ENCODE measurements around the gene THAP2. TPM values are rescaled to one million over a fixed set of nuclear protein-coding genes. Genes with fewer than 3 reads are reported as not detected.

Gene THAP2
- total RNA-seq, 3 donors from 2014 or later (not counting 1 experiment from before 2014, with no cell fraction given), result 17.2 to 34.2 (median 31.1) TPM

- H3K36me3 Mint-ChIP-seq, result peaks cover 5% of the 10 kb centered on the region
- DNase-seq, result no peak
- no peaks in the 10 kb centered on the region for H3K4me1 ChIP-seq (ENCODE audit: control insufficient read depth, insufficient read depth, low read length)
- intact Hi-C loops (cut with micrococcal nuclease), result no loop called here
- no peak overlapping the region for H3K4me3 Mint-ChIP-seq
- no peaks in the 10 kb centered on the region for H3K27me3 ChIP-seq (ENCODE audit: control insufficient read depth, insufficient read depth, low read length)
- no peaks in the 10 kb centered on the region for H3K27me3 Mint-ChIP-seq (ENCODE audit: low read depth in 2 of 2)
- H3K36me3 ChIP-seq (ENCODE audit: control insufficient read depth, insufficient read depth, low read length), result peaks cover 19% of the 10 kb centered on the region
- H3K4me1 Mint-ChIP-seq, result no peaks in the 10 kb centered on the region
- ATAC-seq, result no peak
- no CpG with 5 or more reads among the region's 2 CpGs for WGBS (ENCODE audit: insufficient coverage)
- H3K9me3 Mint-ChIP-seq, result no peaks in the 10 kb centered on the region
- H3K9me3 ChIP-seq (ENCODE audit: control insufficient read depth, insufficient read depth, low read length), result no peaks in the 10 kb centered on the region
- H3K27ac Mint-ChIP-seq, result no peak overlapping the region
- no peak overlapping the region for H3K27ac ChIP-seq (ENCODE audit: low read length)
- no peak overlapping the region for H3K4me3 ChIP-seq (ENCODE audit: low read length)
- no peak for TF ChIP-seq CTCF (IDR thresholded peaks at IDR 0.05)
These were observed 40.8 kb downstream of the THAP2 start for GRCh38 chr12:71704920-71705319.

- Histone ChIP-seq H3K27ac (ENCODE audit: low read length) (no peak overlapping the region), H3K36me3 (ENCODE audit: control insufficient read depth, insufficient read depth, low read length) (peaks cover 3% of the 10 kb centered on the region), H3K4me1 (ENCODE audit: control insufficient read depth, insufficient read depth, low read length) (no peaks in the 10 kb centered on the region), H3K4me3 (ENCODE audit: low read length) (no peak overlapping the region), H3K9me3 (ENCODE audit: control insufficient read depth, insufficient read depth, low read length) (no peaks in the 10 kb centered on the region), H3K27me3 (ENCODE audit: control insufficient read depth, insufficient read depth, low read length) (no peaks in the 10 kb centered on the region)
- no peaks in the 10 kb centered on the region for H3K4me1 Mint-ChIP-seq
- no peak for DNase-seq
- H3K4me3 Mint-ChIP-seq, result no peak overlapping the region
- peaks cover 16% of the 10 kb centered on the region for H3K36me3 Mint-ChIP-seq
- ATAC-seq, result no peak
- WGBS (ENCODE audit: insufficient coverage), result 100% methylated on average over 1 of the region's 1 CpG
- H3K27me3 Mint-ChIP-seq (ENCODE audit: low read depth in 2 of 2), result peaks cover 0 to 8% of the 10 kb centered on the region in 2 donors
- intact Hi-C loops (cut with micrococcal nuclease), result no loop called here
- H3K9me3 Mint-ChIP-seq, result peaks cover 3 to 11% of the 10 kb centered on the region in 2 donors
- no peak overlapping the region for H3K27ac Mint-ChIP-seq
- no peak for TF ChIP-seq CTCF (IDR thresholded peaks at IDR 0.05)
These were observed 44.6 kb downstream of the THAP2 start for GRCh38 chr12:71708658-71709057.

DNA sequence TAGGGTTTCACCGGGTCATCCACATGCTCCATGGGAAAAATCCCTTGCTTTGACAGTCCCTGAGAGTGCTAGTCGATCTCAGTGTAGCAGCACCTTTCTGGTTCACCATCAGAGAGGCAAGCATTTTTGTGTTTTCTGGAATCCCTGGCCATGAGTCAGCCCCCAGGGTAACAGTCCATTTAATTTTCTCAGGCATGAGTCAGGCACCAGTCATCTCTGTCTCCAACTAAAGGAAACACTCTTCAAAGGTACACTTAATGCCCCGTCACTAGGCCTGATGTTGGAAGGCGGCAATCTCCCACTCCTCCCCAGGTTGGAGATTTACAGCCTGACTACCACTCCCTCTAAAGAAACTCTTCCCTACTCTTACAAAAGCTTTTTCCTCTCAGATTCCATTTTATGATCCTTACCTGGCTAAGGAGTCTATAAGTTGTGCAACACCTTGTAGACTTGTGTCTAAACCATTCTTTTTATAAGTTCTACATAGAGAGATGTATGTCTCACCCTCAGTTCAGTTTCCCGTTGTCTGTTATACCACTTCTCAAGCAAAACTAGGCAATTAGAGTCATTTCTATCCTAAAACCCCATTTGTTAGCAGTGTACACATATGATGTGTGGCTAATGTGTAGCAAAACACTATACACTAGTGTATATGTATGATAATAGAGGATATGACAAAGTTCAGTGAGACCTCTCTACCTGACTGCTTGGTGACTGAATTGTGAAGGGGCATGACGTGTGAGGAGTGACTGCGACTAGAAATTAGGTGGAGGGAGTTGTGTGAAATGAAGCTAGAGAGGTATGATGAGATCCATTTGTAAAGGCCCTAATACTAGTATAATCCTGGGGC lies 46.4 kb downstream of the THAP2 start:
- Histone ChIP-seq H3K9me3 (ENCODE audit: control insufficient read depth, insufficient read depth, low read length) (peaks cover 9% of the 10 kb centered on the region), H3K36me3 (ENCODE audit: control insufficient read depth, insufficient read depth, low read length) (no peaks in the 10 kb centered on the region), H3K27ac (ENCODE audit: low read length) (no peak overlapping the region), H3K4me3 (ENCODE audit: low read length) (no peak overlapping the region), H3K4me1 (ENCODE audit: control insufficient read depth, insufficient read depth, low read length) (no peaks in the 10 kb centered on the region), H3K27me3 (ENCODE audit: control insufficient read depth, insufficient read depth, low read length) (no peaks in the 10 kb centered on the region)
- H3K9me3 Mint-ChIP-seq, result peaks cover 3 to 11% of the 10 kb centered on the region in 2 donors
- peaks cover 0 to 8% of the 10 kb centered on the region in 2 donors for H3K27me3 Mint-ChIP-seq (ENCODE audit: low read depth in 2 of 2)
- WGBS (ENCODE audit: insufficient coverage), result 95% methylated on average over 6 of the region's 7 CpGs
- H3K36me3 Mint-ChIP-seq, result peaks cover 27% of the 10 kb centered on the region
- ATAC-seq (no peak), DNase-seq (no peak)
- intact Hi-C loops (cut with micrococcal nuclease), result no loop called here
- H3K4me3 Mint-ChIP-seq, result no peak overlapping the region
- no peak overlapping the region for H3K27ac Mint-ChIP-seq
- no peak for TF ChIP-seq CTCF (IDR thresholded peaks at IDR 0.05)
- H3K4me1 Mint-ChIP-seq, result no peaks in the 10 kb centered on the region

DNA sequence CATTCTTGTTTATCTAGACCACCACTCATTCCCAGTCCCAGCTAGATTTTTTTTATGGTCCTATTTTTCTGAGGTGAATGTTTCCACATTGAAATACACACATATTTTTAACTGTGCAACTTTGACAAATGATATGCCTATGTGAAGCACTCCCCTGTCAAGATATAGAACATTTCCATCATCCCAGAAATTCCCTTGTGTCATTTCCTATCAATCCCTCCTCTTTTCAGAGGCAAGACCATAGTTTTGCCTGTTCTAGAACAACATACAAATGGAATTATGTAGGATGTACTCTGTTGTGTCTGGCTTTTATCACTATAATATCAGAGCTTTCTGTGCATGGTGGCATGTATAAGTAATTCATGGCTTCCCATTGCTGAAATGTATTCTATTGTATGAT lies 54.5 kb downstream of the THAP2 start:
- no peaks in the 10 kb centered on the region for H3K4me1 ChIP-seq (ENCODE audit: control insufficient read depth, insufficient read depth, low read length)
- no peak for DNase-seq
- intact Hi-C loops (cut with micrococcal nuclease), result no loop called here
- no peak overlapping the region for H3K4me3 ChIP-seq (ENCODE audit: low read length)
- H3K9me3 Mint-ChIP-seq, result peaks cover 2 to 5% of the 10 kb centered on the region in 2 donors
- peaks cover 9% of the 10 kb centered on the region for H3K9me3 ChIP-seq (ENCODE audit: control insufficient read depth, insufficient read depth, low read length)
- no peak for ATAC-seq
- H3K27me3 ChIP-seq (ENCODE audit: control insufficient read depth, insufficient read depth, low read length), result no peaks in the 10 kb centered on the region
- H3K36me3 Mint-ChIP-seq, result peaks cover 18% of the 10 kb centered on the region
- H3K27ac ChIP-seq (ENCODE audit: low read length), result no peak overlapping the region
- no peaks in the 10 kb centered on the region for H3K4me1 Mint-ChIP-seq
- H3K36me3 ChIP-seq (ENCODE audit: control insufficient read depth, insufficient read depth, low read length), result no peaks in the 10 kb centered on the region
- TF ChIP-seq CTCF (IDR thresholded peaks at IDR 0.05), result no peak
- H3K4me3 Mint-ChIP-seq, result no peak overlapping the region
- no peak overlapping the region for H3K27ac Mint-ChIP-seq
- H3K27me3 Mint-ChIP-seq (ENCODE audit: low read depth in 2 of 2), result peaks cover 0 to 9% of the 10 kb centered on the region in 2 donors

Data from natural killer cell (primary cell).